Lung microvascular endothelial cell (primary cell): ENCODE measurements around the gene CDK11B. TPM values are rescaled to one million over a fixed set of nuclear protein-coding genes. Genes with fewer than 3 reads are reported as not detected.

Experiments
- DNase-seq, 2 donors: peaks; one replicate each; pipeline versions ENCODE4 v3.0.0 to v3.0.0-alpha.2; 2010; ENCODE audit warnings: low read depth in 2 of 2
- total RNA-seq: library from RNA; depleted of rRNA; stranded (reverse); fragments of >200 nt; gene quantifications from 2 replicates; pipeline ENCODE4 v1.2.1, GENCODE V29; 2014

Gene CDK11B
- total RNA-seq, 1 donor from 2014 or later = 5.8 TPM

GRCh38 chr1:1627829-1628753 is 30.7 kb downstream of the CDK11B start:
- DNase-seq = no peak

DNA sequence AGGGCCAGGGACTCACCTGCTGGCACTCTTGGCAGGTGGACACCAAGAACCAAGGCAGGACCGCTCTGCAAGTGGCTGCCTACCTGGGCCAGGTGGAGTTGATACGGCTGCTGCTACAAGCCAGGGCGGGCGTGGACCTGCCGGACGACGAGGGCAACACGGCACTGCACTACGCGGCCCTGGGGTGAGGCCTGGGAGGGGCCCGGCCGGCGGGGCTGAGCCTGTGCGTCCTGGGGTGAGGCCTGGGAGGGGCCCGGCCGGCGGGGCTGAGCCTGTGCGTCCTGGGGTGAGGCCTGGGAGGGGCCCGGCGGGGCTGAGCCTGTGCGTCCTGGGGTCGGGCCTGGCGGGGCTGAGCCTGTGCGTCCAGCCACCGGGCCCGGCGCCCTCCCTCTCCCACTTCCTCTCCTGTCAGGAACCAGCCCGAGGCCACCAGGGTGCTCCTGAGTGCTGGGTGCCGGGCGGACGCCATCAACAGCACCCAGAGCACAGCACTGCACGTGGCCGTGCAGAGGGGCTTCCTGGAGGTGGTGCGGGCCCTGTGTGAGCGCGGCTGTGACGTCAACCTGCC is 31.5 kb downstream of the CDK11B start:
- no peak for DNase-seq

GRCh38 chr1:1626207-1627141 is 32.3 kb downstream of the CDK11B start:
- no peak for DNase-seq

GRCh38 chr1:1625824-1626206 is 33.0 kb downstream of the CDK11B start:
- no peak for DNase-seq

- DNase-seq = no peak
Observed at GRCh38 chr1:1625404-1625775, 33.4 kb downstream of the CDK11B start.

GRCh38 chr1:1624443-1625403 is 34.1 kb downstream of the CDK11B start:
- no peak for DNase-seq

DNA sequence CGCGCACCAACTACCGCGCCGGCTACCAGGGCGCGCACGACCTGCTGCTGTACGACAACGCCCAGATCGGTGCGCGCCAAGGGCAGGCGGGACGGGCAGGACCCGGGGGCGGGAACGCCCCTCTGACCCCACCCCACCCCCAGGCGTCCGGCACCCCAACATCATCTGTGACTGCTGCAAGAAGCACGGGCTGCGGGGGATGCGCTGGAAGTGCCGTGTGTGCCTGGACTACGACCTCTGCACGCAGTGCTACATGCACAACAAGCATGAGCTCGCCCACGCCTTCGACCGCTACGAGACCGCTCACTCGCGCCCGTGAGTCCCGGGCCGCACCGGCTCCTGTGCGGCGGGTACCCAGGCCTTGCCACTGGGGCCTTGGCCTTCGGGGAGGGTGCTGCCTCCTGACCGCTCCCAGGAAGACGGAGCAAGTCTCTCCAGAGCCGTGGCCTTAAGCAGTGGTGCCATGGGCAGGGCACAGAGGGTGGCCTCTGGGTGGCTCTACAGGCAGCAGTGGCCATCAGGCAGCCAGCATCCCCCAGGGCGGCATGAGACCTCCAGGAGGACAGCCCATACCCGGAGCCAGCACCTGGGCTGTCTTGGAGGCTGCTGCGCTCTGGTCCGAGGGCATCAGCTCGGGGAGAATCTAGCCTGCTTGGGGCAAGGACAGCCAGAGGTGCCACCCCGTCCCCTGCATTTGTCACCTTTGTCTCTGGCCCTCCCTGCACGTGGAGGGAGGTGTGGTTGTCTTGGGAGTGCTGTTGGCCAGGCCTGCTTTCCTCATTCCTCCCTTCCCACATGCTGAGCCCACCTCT is 35.0 kb downstream of the CDK11B start:
- DNase-seq = no peak

DNA sequence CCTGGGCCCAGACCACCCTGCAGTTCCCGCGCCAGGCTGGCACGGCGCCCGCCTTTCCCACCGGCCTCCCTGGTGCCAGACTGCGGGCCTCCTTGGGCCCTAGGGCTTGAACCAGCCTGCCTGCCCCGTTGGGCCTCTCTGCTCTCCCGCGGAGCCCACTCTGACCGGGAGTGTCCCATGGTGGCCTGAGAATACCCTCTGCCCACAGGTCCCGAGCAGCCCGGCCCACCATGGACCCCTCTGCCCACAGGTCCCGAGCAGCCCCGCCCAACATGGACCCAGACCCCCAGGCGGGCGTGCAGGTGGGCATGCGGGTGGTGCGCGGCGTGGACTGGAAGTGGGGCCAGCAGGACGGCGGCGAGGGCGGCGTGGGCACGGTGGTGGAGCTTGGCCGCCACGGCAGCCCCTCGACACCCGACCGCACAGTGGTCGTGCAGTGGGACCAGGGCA is 35.6 kb downstream of the CDK11B start:
- no peak for DNase-seq

- no peak for DNase-seq
Observed at GRCh38 chr1:1622788-1623094, 36.1 kb downstream of the CDK11B start.

DNA sequence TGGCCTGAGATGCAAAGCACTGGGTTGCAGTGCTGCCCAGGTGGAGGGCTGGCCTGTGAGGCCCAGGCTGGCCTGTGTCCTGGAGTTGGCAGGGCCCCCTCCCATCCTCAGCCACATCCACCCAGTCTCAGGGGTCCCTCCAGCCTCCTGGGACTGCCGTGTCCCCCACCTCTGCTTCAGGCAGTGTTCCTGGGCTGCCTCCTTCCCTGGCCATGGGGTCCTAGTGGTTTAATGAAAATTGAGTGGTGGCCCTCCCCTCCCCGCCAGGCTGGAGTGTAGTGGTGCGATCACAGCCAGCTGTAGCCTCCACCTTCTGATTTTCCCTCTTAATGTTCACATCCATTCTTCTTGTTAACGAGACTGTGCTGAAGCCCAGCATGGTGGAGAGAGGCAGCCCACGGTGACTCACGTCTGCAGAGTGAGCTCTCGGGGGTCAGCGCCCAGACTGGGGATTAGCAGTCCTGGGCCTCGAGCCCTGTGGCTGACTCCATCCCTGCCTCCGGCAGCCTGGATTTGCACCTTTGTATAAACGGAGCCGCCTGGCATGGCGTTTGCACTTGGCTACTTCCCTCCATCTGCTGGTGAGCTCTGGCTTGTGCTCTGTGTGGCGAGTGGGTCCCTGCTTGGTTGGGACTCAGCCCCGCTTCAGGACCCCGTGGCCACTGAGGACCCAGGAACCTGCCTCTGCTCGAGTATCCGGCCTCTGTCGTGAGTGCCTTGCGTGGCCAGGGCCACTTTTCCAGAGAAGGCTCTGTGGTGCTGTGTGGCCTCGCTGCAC is 36.6 kb downstream of the CDK11B start:
- DNase-seq = no peak

DNA sequence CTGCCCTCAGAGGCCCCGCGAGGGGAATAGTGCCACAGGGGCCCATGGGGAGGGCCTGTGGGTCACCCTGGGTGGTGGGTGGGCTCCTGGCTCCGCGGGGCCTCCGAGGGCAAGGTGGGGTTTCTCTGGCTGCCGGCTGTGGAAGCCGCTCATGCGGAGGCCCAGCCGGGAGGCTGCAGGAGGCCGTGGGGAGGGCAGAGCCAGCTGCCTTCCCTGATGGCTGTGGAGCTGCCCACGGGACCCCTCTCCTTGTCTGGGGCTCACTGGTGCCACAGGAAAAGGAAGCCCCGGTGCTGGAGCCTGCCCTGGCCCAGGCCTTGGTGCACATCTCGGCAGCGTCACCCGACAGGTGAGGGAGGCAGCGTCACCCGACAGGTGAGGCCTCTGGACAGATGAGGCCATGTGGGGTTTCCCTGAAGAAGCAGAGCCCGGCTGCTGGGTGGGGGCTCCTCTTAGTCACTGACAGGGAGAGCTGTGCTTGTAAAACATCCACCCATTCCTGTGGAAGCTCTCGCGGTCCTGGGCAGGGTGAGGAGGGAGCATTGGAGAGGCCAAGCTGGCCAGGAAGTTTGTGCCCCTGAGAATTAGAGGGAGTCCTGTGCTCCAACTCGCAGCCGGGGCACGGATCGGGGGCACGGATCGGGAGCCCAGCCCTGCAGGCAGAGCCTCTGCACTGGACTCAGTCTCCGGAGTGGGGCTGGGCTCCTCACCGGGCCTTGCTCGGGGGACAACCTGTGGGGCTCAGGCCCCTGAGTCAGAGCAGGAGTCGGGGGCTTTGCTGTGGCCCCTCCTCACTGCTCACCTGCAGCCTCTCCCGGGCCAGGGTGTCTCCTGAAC is 37.4 kb downstream of the CDK11B start:
- DNase-seq = no peak

DNA sequence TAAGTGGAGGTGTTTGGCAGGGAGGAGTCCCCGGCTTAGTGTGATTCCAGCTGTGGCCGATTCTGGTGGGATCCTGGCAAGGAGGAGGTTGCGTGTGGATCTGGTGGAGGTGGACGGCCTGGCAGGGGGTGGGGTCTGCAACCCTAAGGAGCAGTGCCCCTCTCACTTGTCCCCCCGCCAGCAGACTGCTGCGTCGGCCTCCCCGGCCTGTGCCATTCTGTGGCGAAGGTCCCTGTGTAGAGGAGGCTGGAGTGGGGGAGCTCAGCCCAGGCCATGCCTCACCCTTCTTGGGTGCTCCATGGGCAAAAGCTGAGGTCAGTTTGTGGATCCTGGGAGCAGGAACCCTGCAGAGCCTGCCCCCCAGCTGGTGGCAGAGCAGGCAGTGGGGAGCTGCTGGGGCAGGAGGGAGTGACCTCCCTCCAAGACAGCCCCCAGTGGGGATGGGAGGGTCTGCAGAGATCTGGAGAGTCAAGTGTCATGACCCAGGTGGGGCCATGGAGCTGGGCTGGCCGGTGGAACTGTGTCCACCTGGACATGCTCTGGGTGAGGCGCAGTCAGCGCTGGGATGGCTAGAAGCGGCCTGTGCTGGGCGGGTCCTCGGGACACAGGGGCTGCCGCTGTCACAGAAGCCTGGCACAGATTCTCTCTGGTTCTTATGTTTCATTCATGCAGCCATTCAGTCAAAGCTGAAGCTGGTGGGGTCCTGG is 38.2 kb downstream of the CDK11B start:
- DNase-seq = no peak

DNA sequence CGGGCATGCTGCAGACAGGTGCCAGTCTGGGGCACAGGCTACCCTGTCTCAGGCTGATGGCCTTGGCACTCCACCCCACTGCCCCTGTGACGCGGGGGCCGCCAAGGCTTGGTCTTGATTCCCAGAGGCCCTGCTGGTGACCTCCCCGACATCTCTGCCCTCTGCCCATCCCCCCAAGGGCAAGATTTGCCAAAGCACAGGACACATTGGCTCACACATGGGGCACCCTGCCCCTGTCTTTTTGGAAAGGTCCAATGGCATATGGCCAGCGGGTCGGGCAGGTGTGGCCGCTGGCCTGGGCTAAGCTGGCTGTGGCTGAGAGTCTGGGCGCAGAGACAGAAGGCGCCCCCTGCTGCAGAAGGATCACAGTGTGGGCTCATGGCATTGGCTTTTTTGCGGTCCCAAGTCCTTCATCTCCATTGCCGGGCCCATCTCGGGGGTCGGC is 38.9 kb downstream of the CDK11B start:
- no peak for DNase-seq

- DNase-seq = no peak
Observed at GRCh38 chr1:1618396-1619068, 40.3 kb downstream of the CDK11B start.

DNA sequence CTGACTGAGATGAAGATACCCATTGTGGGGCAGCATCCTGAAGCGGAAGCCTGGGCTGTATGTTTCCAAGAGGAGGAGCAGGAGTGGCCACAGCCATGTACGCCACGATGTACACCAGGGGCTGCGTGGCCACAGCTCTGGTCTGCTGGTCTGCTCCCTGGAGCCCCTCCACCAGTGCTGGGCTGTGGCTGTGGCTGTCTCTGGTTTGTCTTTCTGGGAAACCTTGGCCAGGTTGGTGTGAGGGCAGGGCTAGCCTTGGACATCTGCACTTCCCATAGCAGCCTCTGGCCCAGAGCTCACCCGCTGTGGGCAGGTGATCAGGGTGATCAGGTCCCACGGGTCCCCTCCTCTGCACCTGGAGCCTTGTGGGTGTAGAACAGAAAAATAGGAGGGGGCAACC is 40.9 kb downstream of the CDK11B start:
- no peak for DNase-seq

DNA sequence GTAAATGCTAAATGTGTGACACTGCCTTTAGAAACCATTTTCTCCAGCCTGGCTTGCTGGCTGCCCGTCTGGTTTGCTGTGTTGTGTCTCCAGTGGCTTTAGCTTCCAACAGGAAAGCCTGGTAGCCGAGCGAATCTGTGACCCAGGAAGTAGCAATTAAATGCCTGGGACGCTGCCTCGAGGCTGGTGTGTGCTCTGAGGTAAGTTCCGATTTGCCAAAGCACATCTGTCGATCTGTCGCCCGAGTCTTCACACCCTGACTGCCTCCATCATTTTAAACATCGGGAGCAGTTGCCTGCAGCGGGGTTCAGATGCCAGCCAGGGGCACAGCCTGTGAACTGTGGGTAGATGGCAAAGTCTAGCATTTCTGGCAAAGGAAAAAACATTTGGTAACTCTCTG is 41.3 kb downstream of the CDK11B start:
- no peak for DNase-seq

DNA sequence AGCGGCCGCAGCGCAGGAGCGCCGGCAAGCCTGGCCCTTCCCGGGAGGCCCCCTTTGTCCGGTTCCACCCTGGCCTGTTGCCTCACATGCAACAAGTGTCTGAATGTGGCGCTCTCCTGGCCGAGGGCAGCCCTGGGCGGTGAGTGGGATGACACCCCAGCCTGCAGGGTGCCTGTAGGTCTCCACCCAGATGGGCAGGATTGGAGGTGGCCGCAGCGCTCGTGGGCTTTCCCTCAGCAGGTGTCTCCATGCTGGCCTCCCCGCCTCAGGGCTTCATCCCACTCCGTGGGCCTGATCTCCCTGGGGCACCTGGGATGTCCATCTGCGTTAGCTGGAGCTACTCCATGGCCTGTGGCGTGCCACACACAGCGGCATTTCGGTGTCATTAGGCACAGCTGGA is 42.0 kb downstream of the CDK11B start:
- DNase-seq = no peak
